ENCODE data around the gene PRPF6. TPM values are rescaled to one million over a fixed set of nuclear protein-coding genes. Genes with fewer than 3 reads are reported as not detected.

The PRPF6 gene
- total and polyA plus RNA-seq, 8 donors, result 49.8 to 85.4 (median 80.3) TPM

DNA sequence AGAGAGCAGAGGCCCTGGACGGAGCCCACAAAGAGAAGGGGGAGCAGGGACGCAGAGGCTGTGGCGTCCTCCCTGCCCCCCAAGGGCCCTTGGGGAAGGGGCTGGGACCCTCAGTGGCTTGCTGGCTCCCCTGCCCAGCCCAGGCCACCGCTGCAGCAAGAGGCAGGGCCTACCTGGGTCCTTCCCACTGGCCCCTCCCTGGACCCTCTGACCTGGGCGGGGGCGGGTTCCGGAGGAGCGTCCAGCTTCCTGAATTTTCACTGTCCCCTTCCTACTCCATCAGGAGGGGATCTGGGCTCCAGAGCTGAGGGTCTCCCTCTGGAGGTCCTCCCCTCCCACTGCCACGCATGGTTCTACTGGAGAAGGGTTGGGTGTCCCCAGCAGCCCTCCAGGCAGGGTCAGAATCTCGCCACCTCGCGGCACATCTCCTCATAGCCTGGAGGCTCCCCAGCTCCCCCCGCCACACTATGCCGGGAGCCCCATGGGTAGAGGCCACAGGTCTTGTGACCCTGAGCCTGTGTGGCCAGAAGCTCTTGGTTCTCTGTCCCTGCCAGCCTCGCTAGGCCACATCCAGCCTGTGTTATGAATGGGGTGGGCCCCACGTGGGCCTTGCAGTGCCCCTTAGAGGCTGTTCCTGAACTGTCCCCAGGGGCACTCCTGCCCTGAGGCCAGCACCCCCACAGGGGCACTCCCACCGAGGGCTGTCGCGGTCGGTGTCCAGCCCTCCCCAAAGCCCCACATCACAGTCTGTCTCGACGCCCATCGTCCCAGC lies 69.5 kb downstream of the PRPF6 start:
- peak overlapping the region; percentile 71 to 73 for H3K27ac ChIP-seq
- peaks cover 36 to 97% of the 10 kb centered on the region in 2 donors for H3K27me3 ChIP-seq
- peak overlapping the region in 1 of 2 donors; percentile 31 for H3K4me3 ChIP-seq
- TF ChIP-seq CTCF (IDR thresholded peaks at IDR 0.05), result no peak
- intact Hi-C loops (cut with DNase I), result no loop called here
- H3K36me3 ChIP-seq, result peaks cover 0 to 8% of the 10 kb centered on the region in 2 donors
- H3K4me1 ChIP-seq, result peaks cover 0 to 26% of the 10 kb centered on the region in 2 donors
- H3K9me3 ChIP-seq, result no peaks in the 10 kb centered on the region
- DNase-seq (no peak), ATAC-seq (no peak)

DNA sequence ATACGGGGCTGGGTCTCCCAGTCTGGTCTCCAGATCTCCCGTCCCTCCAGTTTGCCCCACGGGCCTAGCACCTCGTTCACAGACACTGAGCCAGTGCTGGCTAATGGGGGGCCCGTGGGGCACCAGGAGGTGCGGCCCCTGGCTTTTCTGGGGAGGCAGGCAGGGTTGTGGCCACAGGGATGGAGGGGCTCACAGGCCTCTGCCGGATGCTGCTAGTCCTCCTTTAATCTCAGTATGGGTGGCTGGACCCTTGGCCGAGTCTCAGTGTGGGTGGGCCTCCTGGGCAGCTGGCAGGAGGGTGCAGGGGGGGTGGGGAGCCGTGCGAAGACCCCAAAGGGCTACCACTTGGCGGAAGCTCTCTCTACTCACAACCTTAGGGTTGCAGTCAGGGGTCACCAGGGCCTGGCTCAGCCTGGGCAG lies 70.1 kb downstream of the PRPF6 start:
- TF ChIP-seq CTCF (IDR thresholded peaks at IDR 0.05), result no peak
- intact Hi-C loops (cut with DNase I), result no loop called here
- H3K36me3 ChIP-seq, result peaks cover 0 to 8% of the 10 kb centered on the region in 2 donors
- ATAC-seq (no peak), DNase-seq (no peak)
- H3K27ac ChIP-seq, result peak overlapping the region; percentile 71 to 73
- peaks cover 36 to 97% of the 10 kb centered on the region in 2 donors for H3K27me3 ChIP-seq
- H3K4me1 ChIP-seq, result peaks cover 4 to 30% of the 10 kb centered on the region in 2 donors
- peak overlapping the region in 1 of 2 donors; percentile 31 for H3K4me3 ChIP-seq
- H3K9me3 ChIP-seq, result no peaks in the 10 kb centered on the region

GRCh38 chr20:64051561-64052325 lies 70.8 kb downstream of the PRPF6 start:
- ATAC-seq, result peak; percentile 25
- Histone ChIP-seq H3K4me1 (peaks cover 6 to 37% of the 10 kb centered on the region in 2 donors), H3K36me3 (peaks cover 0 to 8% of the 10 kb centered on the region in 2 donors), H3K4me3 (no peak overlapping the region), H3K9me3 (no peaks in the 10 kb centered on the region), H3K27me3 (peaks cover 36 to 97% of the 10 kb centered on the region in 2 donors), H3K27ac (peak overlapping the region; percentile 71 to 76)
- peak in 1 of 4 donors; percentile 32 for DNase-seq
- no peak for TF ChIP-seq CTCF (IDR thresholded peaks at IDR 0.05)
- intact Hi-C loops (cut with DNase I), result no loop called here

GRCh38 chr20:64052326-64052722 lies 71.4 kb downstream of the PRPF6 start:
- no peaks in the 10 kb centered on the region for H3K9me3 ChIP-seq
- no peak for TF ChIP-seq CTCF (IDR thresholded peaks at IDR 0.05)
- peaks cover 6 to 43% of the 10 kb centered on the region in 2 donors for H3K4me1 ChIP-seq
- DNase-seq, result no peak
- ATAC-seq, result no peak
- peaks cover 0 to 8% of the 10 kb centered on the region in 2 donors for H3K36me3 ChIP-seq
- intact Hi-C loops (cut with DNase I), result no loop called here
- no peak overlapping the region for H3K4me3 ChIP-seq
- peak overlapping the region; percentile 71 to 76 for H3K27ac ChIP-seq
- peaks cover 31 to 97% of the 10 kb centered on the region in 2 donors for H3K27me3 ChIP-seq
